Stimulated activated CD4-positive, alpha-beta T cell treated with anti-CD3 and anti-CD28 coated beads, Interleukin-12 subunit alpha, Interleukin-12 subunit beta, amount 100 ng/mL, for 48 hours (primary cell): ENCODE results near the gene CALML5.

Experiments used
- DNase-seq, 3 donors: peaks; one replicate each; pipeline ENCODE4 v3.0.0-alpha.2; 2020; ENCODE audit warnings: low read depth in 2 of 3, low spot score in 1 of 3

Gene CALML5

GRCh38 chr10:5517546-5517945 is 18.2 kb upstream of the CALML5 start:
- DNase-seq: no peak

- no peak for DNase-seq
These were observed 16.8 kb upstream of the CALML5 start for GRCh38 chr10:5515948-5516761.

- DNase-seq: no peak
These were observed 15.0 kb upstream of the CALML5 start for GRCh38 chr10:5514226-5514850.

GRCh38 chr10:5512881-5513612 is 13.7 kb upstream of the CALML5 start:
- DNase-seq: peak; percentile 8 to 13 (median 8)

GRCh38 chr10:5512331-5512730 is 13.0 kb upstream of the CALML5 start:
- DNase-seq: no peak

- DNase-seq: no peak
These were observed 12.5 kb upstream of the CALML5 start for GRCh38 chr10:5511885-5512280.

- no peak for DNase-seq
These were observed 12.0 kb upstream of the CALML5 start for GRCh38 chr10:5511231-5511884.

- no peak for DNase-seq
These were observed 11.1 kb upstream of the CALML5 start for GRCh38 chr10:5510281-5511072.

- no peak for DNase-seq
These were observed 10.3 kb upstream of the CALML5 start for GRCh38 chr10:5509691-5510090.

GRCh38 chr10:5509236-5509635 is 9.9 kb upstream of the CALML5 start:
- no peak for DNase-seq

- DNase-seq: no peak
These were observed 9.4 kb upstream of the CALML5 start for GRCh38 chr10:5508786-5509185.

GRCh38 chr10:5508161-5508604 is 8.8 kb upstream of the CALML5 start:
- no peak for DNase-seq

GRCh38 chr10:5507649-5508131 is 8.3 kb upstream of the CALML5 start:
- DNase-seq: no peak

GRCh38 chr10:5506751-5507648 is 7.6 kb upstream of the CALML5 start:
- no peak for DNase-seq

GRCh38 chr10:5506246-5506645 is 6.9 kb upstream of the CALML5 start:
- DNase-seq: no peak

- no peak for DNase-seq
These were observed 5.0 kb upstream of the CALML5 start for GRCh38 chr10:5504146-5505072.

- DNase-seq: no peak
These were observed 4.1 kb upstream of the CALML5 start for GRCh38 chr10:5503477-5503835.
